OCI-LY7 (cell line): Measurements from ENCODE around the gene MYLK. TPM values are rescaled to one million over a fixed set of nuclear protein-coding genes. Genes with fewer than 3 reads are reported as not detected.

Experiments used
- BruUV-seq: library from RNA; stranded (reverse); fragments of 400-500 nt; replicated peaks from 2 replicates; lab custom pipeline; 2021; lab: Mats Ljungman, UMichigan
- CTCF ChIA-PET: fragments of 300-600 bp; sonication (Branson Sonifier 250); formaldehyde crosslinking; loops from one replicate; lab custom pipeline; 2022; ENCODE audit warnings: antibody characterized with exemption; ENCODE audit not compliant: unreplicated experiment; lab: Charles Lee
- POLR2A ChIA-PET: fragments of 300-600 bp; sonication (Branson Sonifier 250); formaldehyde crosslinking; loops from one replicate; lab custom pipeline; 2022; ENCODE audit warnings: antibody characterized with exemption; lab: Charles Lee
- DNase-seq: peaks from one replicate; pipeline ENCODE4 v3.0.0-alpha.2; 2015; ENCODE audit warnings: low spot score
- H2AFZ ChIP-seq: fragments of 200-600 bp; sonication (generic), shearing (Covaris generic); 2 replicates; pipeline ENCODE4 v1.6.1; 2014; ENCODE audit warnings: mild to moderate bottlenecking, antibody characterized with exemption, low read length, moderate library complexity
- H3K27ac ChIP-seq: fragments of 200-600 bp; sonication (generic); 2 replicates; pipeline ENCODE4 v1.5.1; 2014; ENCODE audit warnings: mixed run types, low read depth, mild to moderate bottlenecking, moderate library complexity, low read length, inconsistent platforms; ENCODE audit not compliant: poor library complexity, severe bottlenecking
- H3K36me3 ChIP-seq: fragments of 200-600 bp; sonication (generic); 2 replicates; pipeline ENCODE4 v1.6.1; 2014; ENCODE audit warnings: mild to moderate bottlenecking, antibody characterized with exemption, low read length, moderate library complexity, mixed read lengths; ENCODE audit not compliant: insufficient read depth
- H3K4me1 ChIP-seq: fragments of 200-600 bp; sonication (generic); 2 replicates; pipeline ENCODE4 v1.5.1; 2014; ENCODE audit warnings: mild to moderate bottlenecking, low read length; ENCODE audit not compliant: insufficient read depth, poor library complexity, severe bottlenecking
- H3K4me2 ChIP-seq: fragments of 200-600 bp; sonication (generic); 2 replicates; pipeline ENCODE4 v1.6.1; 2014; ENCODE audit warnings: mild to moderate bottlenecking, low read length
- H3K4me3 ChIP-seq: fragments of 200-600 bp; sonication (generic); 2 replicates; pipeline ENCODE4 v1.5.1; 2014; ENCODE audit warnings: mild to moderate bottlenecking, low read depth, low read length; ENCODE audit not compliant: poor library complexity, severe bottlenecking
- H3K79me2 ChIP-seq: fragments of 200-600 bp; sonication (generic); 2 replicates; pipeline ENCODE4 v1.6.1; 2016; ENCODE audit warnings: low read depth, mild to moderate bottlenecking, low read length, moderate library complexity, mixed read lengths; ENCODE audit not compliant: insufficient read depth
- H3K9me2 ChIP-seq: fragments of 200-600 bp; sonication (generic); 2 replicates; pipeline ENCODE4 v1.6.1; 2016; ENCODE audit warnings: mild to moderate bottlenecking, low read length, mixed read lengths; ENCODE audit not compliant: insufficient read depth
- H3K9me3 ChIP-seq: fragments of 200-600 bp; sonication (generic); 2 replicates; pipeline ENCODE4 v1.6.1; 2014; ENCODE audit warnings: mild to moderate bottlenecking, mixed run types, low read length, mixed read lengths
- H4K20me1 ChIP-seq: fragments of 200-600 bp; sonication (generic); 2 replicates; pipeline ENCODE4 v1.6.1; 2014; ENCODE audit warnings: mild to moderate bottlenecking, antibody characterized with exemption, low read length, moderate library complexity, mixed read lengths; ENCODE audit not compliant: insufficient read depth
- EZH2phosphoT487 ChIP-seq: fragments of 200-600 bp; sonication (generic); IDR thresholded peaks from 2 replicates; pipeline ENCODE4 v1.6.1; 2018; ENCODE audit warnings: low read depth, borderline replicate concordance, mild to moderate bottlenecking, mixed run types, antibody characterized with exemption, low read length, moderate library complexity, mixed read lengths
- intact Hi-C: fragments of 100-400 bp; cut with micrococcal nuclease; formaldehyde crosslinking; loops from one replicate; pipeline ENCODE4 v1.10.0; 2022; ENCODE audit not compliant: unreplicated experiment
- total RNA-seq, 2 experiments: library from RNA; depleted of rRNA in 1 of 2; stranded (reverse); fragments of >200 nt in 1 of 2; shearing (Covaris generic) in 1 of 2; gene quantifications; 2 replicates each; pipeline ENCODE4 v1.2.3, GENCODE V29; 2014 to 2022
- TF ChIP-seq, protein P1 (sequence below): fragments of 200-600 bp; sonication (generic); conservative IDR thresholded peaks from 2 replicates; pipeline ENCODE4 v1.5.1; 2014; ENCODE audit warnings: mild to moderate bottlenecking, antibody characterized with exemption, low read length, moderate library complexity, mixed read lengths

MYLK gene
- total RNA-seq, 2 experiments from 2014 or later, result not detected

DNA sequence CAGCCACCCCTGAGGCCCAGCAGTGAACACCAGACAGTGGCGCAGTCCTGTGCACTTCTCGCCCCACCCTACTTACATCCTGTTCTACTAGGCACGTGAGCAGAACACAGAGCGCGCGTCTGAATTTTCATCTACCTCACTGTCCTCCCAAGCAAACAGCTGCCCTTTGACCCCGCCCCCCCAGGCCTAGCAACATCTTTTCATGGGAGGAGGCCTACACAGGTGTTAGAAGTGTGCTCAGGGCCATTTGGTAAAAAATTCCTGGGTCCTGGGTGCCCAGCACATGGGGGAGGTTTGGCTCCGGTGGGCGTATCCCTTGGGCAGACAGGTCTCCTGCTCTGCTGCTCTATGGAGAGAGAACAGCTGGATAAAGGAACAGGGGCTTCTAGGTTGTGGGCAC lies 95.0 kb downstream of the MYLK start:
- no peaks in the 10 kb centered on the region for H3K9me2 ChIP-seq
- no peak for DNase-seq
- no peaks in the 10 kb centered on the region for H3K36me3 ChIP-seq
- POLR2A ChIA-PET, result no interaction called here
- no peak for TF ChIP-seq EZH2phosphoT487
- TF ChIP-seq, protein P1, sequence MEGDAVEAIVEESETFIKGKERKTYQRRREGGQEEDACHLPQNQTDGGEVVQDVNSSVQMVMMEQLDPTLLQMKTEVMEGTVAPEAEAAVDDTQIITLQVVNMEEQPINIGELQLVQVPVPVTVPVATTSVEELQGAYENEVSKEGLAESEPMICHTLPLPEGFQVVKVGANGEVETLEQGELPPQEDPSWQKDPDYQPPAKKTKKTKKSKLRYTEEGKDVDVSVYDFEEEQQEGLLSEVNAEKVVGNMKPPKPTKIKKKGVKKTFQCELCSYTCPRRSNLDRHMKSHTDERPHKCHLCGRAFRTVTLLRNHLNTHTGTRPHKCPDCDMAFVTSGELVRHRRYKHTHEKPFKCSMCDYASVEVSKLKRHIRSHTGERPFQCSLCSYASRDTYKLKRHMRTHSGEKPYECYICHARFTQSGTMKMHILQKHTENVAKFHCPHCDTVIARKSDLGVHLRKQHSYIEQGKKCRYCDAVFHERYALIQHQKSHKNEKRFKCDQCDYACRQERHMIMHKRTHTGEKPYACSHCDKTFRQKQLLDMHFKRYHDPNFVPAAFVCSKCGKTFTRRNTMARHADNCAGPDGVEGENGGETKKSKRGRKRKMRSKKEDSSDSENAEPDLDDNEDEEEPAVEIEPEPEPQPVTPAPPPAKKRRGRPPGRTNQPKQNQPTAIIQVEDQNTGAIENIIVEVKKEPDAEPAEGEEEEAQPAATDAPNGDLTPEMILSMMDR, result no peak
- intact Hi-C loops, result no loop called here
- H3K27ac ChIP-seq, result no peak overlapping the region
- no TSS peak for BruUV-seq
- H3K9me3 ChIP-seq, result no peaks in the 10 kb centered on the region
- H3K4me2 ChIP-seq, result no peak overlapping the region
- H2AFZ ChIP-seq, result no peak overlapping the region
- CTCF ChIA-PET, result no interaction called here
- no peak overlapping the region for H3K4me3 ChIP-seq
- no peaks in the 10 kb centered on the region for H4K20me1 ChIP-seq
- H3K79me2 ChIP-seq, result no peaks in the 10 kb centered on the region
- H3K4me1 ChIP-seq, result no peaks in the 10 kb centered on the region

DNA sequence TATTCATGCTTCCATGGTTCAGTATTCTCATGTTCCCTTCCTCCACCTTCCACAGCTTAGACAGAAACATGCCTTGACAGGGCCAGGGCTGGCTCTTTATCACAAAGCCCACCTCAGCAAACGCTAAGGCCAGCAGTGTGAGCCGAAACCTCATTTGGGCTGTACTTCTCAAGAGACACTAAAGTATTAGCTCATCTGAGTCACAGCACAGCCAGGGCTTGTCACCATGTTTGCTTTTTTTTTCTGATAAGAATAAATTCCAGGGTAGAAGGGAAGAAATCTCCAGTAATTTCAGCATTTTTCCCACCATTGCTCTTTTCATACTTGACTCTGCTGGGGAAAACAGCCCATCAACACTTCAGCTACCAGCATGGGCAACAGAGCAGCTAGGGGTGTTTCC lies 95.4 kb downstream of the MYLK start:
- Histone ChIP-seq H3K4me1 (no peaks in the 10 kb centered on the region), H3K4me2 (no peak overlapping the region), H2AFZ (no peak overlapping the region), H4K20me1 (no peaks in the 10 kb centered on the region), H3K27ac (no peak overlapping the region), H3K9me2 (no peaks in the 10 kb centered on the region), H3K9me3 (no peaks in the 10 kb centered on the region), H3K36me3 (no peaks in the 10 kb centered on the region), H3K79me2 (no peaks in the 10 kb centered on the region), H3K4me3 (no peak overlapping the region)
- TF ChIP-seq, protein P1, result no peak
- TF ChIP-seq EZH2phosphoT487, result no peak
- ChIA-PET CTCF (no interaction called here), POLR2A (no interaction called here)
- intact Hi-C loops, result no loop called here
- BruUV-seq, result no TSS peak
- DNase-seq, result no peak

DNA sequence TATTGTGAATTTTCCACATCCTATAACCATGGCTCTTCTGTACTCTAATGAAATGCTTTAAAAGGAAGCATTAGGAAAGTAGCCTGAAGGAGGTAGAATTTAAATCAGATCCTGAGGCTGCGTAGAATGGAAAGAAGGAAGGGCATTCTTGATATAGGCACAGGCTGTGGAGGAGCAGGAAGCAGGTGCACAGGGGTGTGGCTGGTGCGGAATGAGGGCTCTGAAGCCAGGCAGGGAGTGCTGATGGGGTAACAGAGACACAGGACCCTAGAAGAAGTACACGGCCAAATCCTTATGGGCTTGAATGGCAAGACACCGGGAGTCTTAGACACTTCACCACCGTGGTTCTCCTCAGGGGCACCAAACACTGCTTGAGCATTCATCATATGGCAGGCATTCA lies 97.0 kb downstream of the MYLK start:
- BruUV-seq, result no TSS peak

More for the DNA sequence above, 97.0 kb downstream of the MYLK start:
- H3K4me1 ChIP-seq, result no peaks in the 10 kb centered on the region
- no peak for DNase-seq
- H2AFZ ChIP-seq, result no peak overlapping the region
- ChIA-PET CTCF (no interaction called here), POLR2A (no interaction called here)
- H3K9me2 ChIP-seq, result no peaks in the 10 kb centered on the region
- TF ChIP-seq, protein P1, result no peak
- no peak for TF ChIP-seq EZH2phosphoT487
- no peaks in the 10 kb centered on the region for H3K36me3 ChIP-seq
- no peaks in the 10 kb centered on the region for H4K20me1 ChIP-seq
- H3K4me2 ChIP-seq, result no peak overlapping the region
- H3K9me3 ChIP-seq, result no peaks in the 10 kb centered on the region
- H3K79me2 ChIP-seq, result no peaks in the 10 kb centered on the region
- H3K27ac ChIP-seq, result no peak overlapping the region
- no peak overlapping the region for H3K4me3 ChIP-seq
- intact Hi-C loops, result no loop called here
